DOHH2 (cell line): Measurements from ENCODE around the gene BNIP2.
A peak's percentile ranks its signal among the peaks of the same experiment; 100 is the strongest.
"Not testable (repeated sequence)": the region's sequence is repeated elsewhere in the genome, so short reads cannot be mapped to it uniquely, and the experiment has no call there.

ENCODE experiments used
- H3F3A ChIP-seq: fragments of 200-600 bp; sonication (generic), shearing (Covaris generic); 2 replicates; pipeline ENCODE4 v1.6.0; 2016; ENCODE audit warnings: antibody characterized with exemption, mild to moderate bottlenecking; ENCODE audit not compliant: control insufficient read depth, insufficient read depth
- H3K27ac ChIP-seq: fragments of 200-600 bp; sonication (generic); 2 replicates; pipeline ENCODE4 v1.5.1; 2014; ENCODE audit warnings: low read depth, mild to moderate bottlenecking, low read length, moderate library complexity
- H3K27me3 ChIP-seq: fragments of 200-600 bp; sonication (generic); 2 replicates; pipeline ENCODE4 v1.6.1; 2014; ENCODE audit warnings: mild to moderate bottlenecking, low read length, mixed read lengths; ENCODE audit not compliant: control insufficient read depth
- H3K36me3 ChIP-seq: fragments of 200-600 bp; sonication (generic); 2 replicates; pipeline ENCODE4 v1.6.1; 2014; ENCODE audit warnings: mild to moderate bottlenecking, low read length, moderate library complexity, mixed read lengths; ENCODE audit not compliant: control insufficient read depth
- H3K4me1 ChIP-seq: fragments of 200-600 bp; sonication (generic); 2 replicates; pipeline ENCODE4 v1.6.1; 2014; ENCODE audit warnings: mild to moderate bottlenecking, low read length, mixed read lengths; ENCODE audit not compliant: control insufficient read depth
- H3K4me2 ChIP-seq: fragments of 200-600 bp; sonication (generic); 2 replicates; pipeline ENCODE4 v1.6.0; 2014; ENCODE audit warnings: mild to moderate bottlenecking, low read length, moderate library complexity
- H3K4me3 ChIP-seq: fragments of 200-600 bp; sonication (generic); 2 replicates; pipeline ENCODE4 v1.5.1; 2014; ENCODE audit warnings: mild to moderate bottlenecking, low read length, mixed read lengths
- H3K79me2 ChIP-seq: fragments of 200-600 bp; sonication (generic); 2 replicates; pipeline ENCODE4 v1.6.1; 2014; ENCODE audit warnings: mild to moderate bottlenecking, low read length, mixed read lengths; ENCODE audit not compliant: control insufficient read depth
- H3K9me2 ChIP-seq: fragments of 200-600 bp; sonication (generic); replicated peaks from 2 replicates; pipeline ENCODE4 v1.6.1; 2014; ENCODE audit warnings: mild to moderate bottlenecking, low read length, mixed read lengths; ENCODE audit not compliant: control insufficient read depth
- H3K9me3 ChIP-seq: fragments of 200-600 bp; sonication (generic); 2 replicates; pipeline ENCODE4 v1.6.1; 2014; ENCODE audit warnings: antibody characterized with exemption, low read length, mixed read lengths; ENCODE audit not compliant: control insufficient read depth, insufficient read depth
- H4K20me1 ChIP-seq: fragments of 200-600 bp; sonication (generic); 2 replicates; pipeline ENCODE4 v1.6.0; 2014; ENCODE audit warnings: low read depth, mild to moderate bottlenecking, antibody characterized with exemption, low read length, moderate library complexity; ENCODE audit not compliant: control insufficient read depth, insufficient read depth
- EZH2phosphoT487 ChIP-seq: fragments of 200-600 bp; sonication (generic); IDR thresholded peaks from 2 replicates; pipeline ENCODE4 v1.6.1; 2017; ENCODE audit warnings: borderline replicate concordance, mild to moderate bottlenecking, antibody characterized with exemption, low read length, moderate library complexity, mixed read lengths
- TF ChIP-seq, protein P1 (sequence below): fragments of 200-600 bp; sonication (generic); IDR thresholded peaks from one replicate; pipeline ENCODE4 v1.5.1; 2014; ENCODE audit warnings: antibody characterized with exemption, mild to moderate bottlenecking, low read depth, low read length; ENCODE audit not compliant: poor library complexity, severe bottlenecking

BNIP2 gene

DNA sequence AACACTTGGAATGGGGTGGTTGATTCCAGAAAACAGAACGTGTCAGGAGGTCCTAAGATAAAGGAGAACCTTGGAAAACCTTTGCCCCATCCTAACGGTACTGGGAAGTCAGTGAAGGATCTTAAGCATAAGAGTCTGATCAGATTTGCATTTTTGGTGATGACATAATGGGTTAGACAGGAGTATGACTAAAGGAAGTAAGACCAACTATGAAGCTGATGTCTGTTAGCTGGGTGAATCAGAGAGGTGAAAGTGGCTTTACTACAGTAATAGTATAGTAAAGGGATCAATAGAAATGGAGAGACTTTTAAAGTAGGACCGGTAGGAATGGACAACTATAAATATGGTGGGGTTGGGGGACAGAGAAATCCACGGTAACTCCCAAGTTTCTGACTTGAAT is 44.4 kb downstream of the BNIP2 start:
- no peak overlapping the region for H3K27ac ChIP-seq
- 0 out of 2 replicates have a peak, but pooled peaks cover 3% of the 10 kb centered on the region for H3K79me2 ChIP-seq
- H3K27me3 ChIP-seq: no peaks in the 10 kb centered on the region
- no peaks in the 10 kb centered on the region for H3K9me2 ChIP-seq
- no peak overlapping the region for H3K4me3 ChIP-seq
- H3K9me3 ChIP-seq: no peaks in the 10 kb centered on the region
- no peaks in the 10 kb centered on the region for H3K4me1 ChIP-seq
- no peaks in the 10 kb centered on the region; the same call in 1 of the 2 replicates for H4K20me1 ChIP-seq
- TF ChIP-seq, protein P1, sequence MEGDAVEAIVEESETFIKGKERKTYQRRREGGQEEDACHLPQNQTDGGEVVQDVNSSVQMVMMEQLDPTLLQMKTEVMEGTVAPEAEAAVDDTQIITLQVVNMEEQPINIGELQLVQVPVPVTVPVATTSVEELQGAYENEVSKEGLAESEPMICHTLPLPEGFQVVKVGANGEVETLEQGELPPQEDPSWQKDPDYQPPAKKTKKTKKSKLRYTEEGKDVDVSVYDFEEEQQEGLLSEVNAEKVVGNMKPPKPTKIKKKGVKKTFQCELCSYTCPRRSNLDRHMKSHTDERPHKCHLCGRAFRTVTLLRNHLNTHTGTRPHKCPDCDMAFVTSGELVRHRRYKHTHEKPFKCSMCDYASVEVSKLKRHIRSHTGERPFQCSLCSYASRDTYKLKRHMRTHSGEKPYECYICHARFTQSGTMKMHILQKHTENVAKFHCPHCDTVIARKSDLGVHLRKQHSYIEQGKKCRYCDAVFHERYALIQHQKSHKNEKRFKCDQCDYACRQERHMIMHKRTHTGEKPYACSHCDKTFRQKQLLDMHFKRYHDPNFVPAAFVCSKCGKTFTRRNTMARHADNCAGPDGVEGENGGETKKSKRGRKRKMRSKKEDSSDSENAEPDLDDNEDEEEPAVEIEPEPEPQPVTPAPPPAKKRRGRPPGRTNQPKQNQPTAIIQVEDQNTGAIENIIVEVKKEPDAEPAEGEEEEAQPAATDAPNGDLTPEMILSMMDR: no peak
- TF ChIP-seq EZH2phosphoT487: no peak
- H3K36me3 ChIP-seq: peaks cover 66% of the 10 kb centered on the region
- H3K4me2 ChIP-seq: no peak overlapping the region
- H3F3A ChIP-seq: peaks cover 10% of the 10 kb centered on the region

DNA sequence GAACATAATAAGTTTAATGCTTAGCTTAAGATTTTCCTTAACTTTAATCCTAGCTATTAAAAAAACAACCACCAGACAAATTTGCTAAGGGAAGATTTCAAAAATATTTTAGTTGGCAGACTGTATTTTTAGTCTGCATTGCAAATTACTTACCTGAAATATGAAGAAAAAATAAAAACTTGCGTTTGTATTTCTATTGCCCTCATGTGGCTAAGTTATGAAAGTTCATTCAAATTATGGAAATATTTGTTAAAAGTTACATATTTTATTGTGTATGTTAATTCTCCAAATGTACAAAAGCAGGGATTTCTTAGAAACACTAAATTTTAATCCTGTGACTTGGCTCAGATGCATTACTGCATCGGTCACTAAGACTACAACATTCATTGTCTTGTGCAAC is 46.8 kb downstream of the BNIP2 start:
- H3F3A ChIP-seq: peaks cover 12% of the 10 kb centered on the region

DNA sequence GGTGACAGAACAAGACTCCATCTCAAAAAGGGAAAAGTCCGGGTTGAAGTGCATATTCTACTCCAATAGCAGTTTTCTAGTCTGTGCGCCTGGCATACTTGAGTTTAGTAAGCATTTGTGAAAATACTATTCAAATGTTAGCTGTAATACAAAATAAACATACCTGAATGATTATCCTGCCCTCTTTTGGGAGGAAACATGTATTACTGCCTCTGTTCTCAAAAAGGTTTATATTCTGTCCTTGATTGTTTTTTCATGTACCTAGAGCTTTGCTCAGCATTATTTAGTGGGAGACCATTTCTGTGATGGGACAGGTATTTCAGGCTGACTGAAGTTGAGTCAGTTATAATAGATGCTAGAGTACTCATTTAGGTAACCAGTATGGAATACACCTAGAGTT is 51.6 kb downstream of the BNIP2 start:
- H3K4me3 ChIP-seq, H3K27me3 ChIP-seq, H3K27ac ChIP-seq, H3K4me2 ChIP-seq, H4K20me1 ChIP-seq, H3K4me1 ChIP-seq, H3K79me2 ChIP-seq, H3K9me2 ChIP-seq, H3K9me3 ChIP-seq: not testable (repeated sequence)
- Histone ChIP-seq H3K36me3 (peaks cover 43% of the 10 kb centered on the region), H3F3A (peaks cover 12% of the 10 kb centered on the region)

More for the DNA sequence above, 46.8 kb downstream of the BNIP2 start:
- H3K9me2 ChIP-seq: no peaks in the 10 kb centered on the region
- H3K27me3 ChIP-seq: no peaks in the 10 kb centered on the region
- no peak overlapping the region for H3K4me2 ChIP-seq
- no peak overlapping the region for H3K27ac ChIP-seq
- TF ChIP-seq, protein P1: peak; percentile 31
- no peak for TF ChIP-seq EZH2phosphoT487
- no peak overlapping the region for H3K4me3 ChIP-seq
- peaks cover 67% of the 10 kb centered on the region for H3K36me3 ChIP-seq
- H3K9me3 ChIP-seq: no peaks in the 10 kb centered on the region
- H4K20me1 ChIP-seq: no peaks in the 10 kb centered on the region; the same call in 1 of the 2 replicates
- 0 out of 2 replicates have a peak, but pooled peaks cover 3% of the 10 kb centered on the region for H3K79me2 ChIP-seq
- H3K4me1 ChIP-seq: no peaks in the 10 kb centered on the region

DNA sequence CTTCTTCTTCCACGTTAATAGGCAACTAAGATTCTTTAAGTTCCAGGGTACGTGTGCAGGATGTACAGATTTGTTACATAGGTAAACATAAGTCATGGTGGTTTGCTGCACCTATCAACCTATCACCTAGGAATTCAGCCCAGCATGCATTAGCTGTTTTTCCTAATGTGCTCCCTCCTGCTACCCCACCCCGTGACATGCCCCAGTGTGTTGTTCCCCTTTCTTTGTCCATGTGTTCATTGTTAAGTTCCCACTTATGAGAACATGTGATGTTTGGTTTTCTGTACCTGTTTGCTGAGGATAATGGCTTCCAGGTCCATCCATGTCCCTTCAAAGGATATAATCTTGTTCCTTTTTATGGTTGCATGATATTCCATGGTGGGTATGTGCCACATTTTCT is 52.9 kb downstream of the BNIP2 start:
- H3K36me3 ChIP-seq: peaks cover 30% of the 10 kb centered on the region
- no peaks in the 10 kb centered on the region for H3K9me3 ChIP-seq
- no peaks in the 10 kb centered on the region for H4K20me1 ChIP-seq
- H3F3A ChIP-seq: peaks cover 7% of the 10 kb centered on the region; the same call in 1 of the 2 replicates
- H3K79me2 ChIP-seq: no peaks in the 10 kb centered on the region
- TF ChIP-seq, protein P1: no peak
- no peak for TF ChIP-seq EZH2phosphoT487
- H3K4me2 ChIP-seq: no peak overlapping the region
- H3K4me1 ChIP-seq: no peaks in the 10 kb centered on the region
- no peak overlapping the region for H3K27ac ChIP-seq
- no peak overlapping the region for H3K4me3 ChIP-seq
- H3K9me2 ChIP-seq: no peaks in the 10 kb centered on the region
- 0 out of 2 replicates have a peak, but pooled peaks cover 3% of the 10 kb centered on the region for H3K27me3 ChIP-seq
